HG02943 (cell line): ENCODE data around the gene EIF2D.
A peak's percentile ranks its signal among the peaks of the same experiment; 100 is the strongest.
"Not testable (repeated sequence)": the region's sequence is repeated elsewhere in the genome, so short reads cannot be mapped to it uniquely, and the experiment has no call there.

Experiments used
- ATAC-seq: cut with Tn5 transposase; IDR thresholded peaks from one replicate; pipeline ENCODE4 v1.9.1; 2021; ENCODE audit warnings: mild to moderate bottlenecking, low read depth, moderate library complexity; ENCODE audit not compliant: unreplicated experiment

EIF2D gene

DNA sequence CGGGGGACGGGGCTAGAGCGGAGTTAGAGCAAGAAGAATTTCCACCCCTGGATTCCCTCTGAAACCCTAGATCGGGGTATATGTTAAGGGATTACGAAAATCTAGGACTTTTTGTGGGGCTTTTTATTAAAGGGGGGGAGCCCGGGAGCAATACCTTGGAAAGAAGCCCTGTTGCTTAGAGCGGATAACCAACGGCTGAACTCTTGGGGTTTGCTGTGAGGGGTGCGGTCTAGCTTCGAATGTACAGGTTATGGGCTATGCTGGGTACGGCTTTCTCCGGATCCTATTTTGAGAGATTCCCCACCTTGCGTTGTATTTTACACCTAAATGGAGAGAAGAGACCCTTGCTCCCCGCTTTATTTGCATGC lies 23.7 kb upstream of the EIF2D start:
- no peak for ATAC-seq

DNA sequence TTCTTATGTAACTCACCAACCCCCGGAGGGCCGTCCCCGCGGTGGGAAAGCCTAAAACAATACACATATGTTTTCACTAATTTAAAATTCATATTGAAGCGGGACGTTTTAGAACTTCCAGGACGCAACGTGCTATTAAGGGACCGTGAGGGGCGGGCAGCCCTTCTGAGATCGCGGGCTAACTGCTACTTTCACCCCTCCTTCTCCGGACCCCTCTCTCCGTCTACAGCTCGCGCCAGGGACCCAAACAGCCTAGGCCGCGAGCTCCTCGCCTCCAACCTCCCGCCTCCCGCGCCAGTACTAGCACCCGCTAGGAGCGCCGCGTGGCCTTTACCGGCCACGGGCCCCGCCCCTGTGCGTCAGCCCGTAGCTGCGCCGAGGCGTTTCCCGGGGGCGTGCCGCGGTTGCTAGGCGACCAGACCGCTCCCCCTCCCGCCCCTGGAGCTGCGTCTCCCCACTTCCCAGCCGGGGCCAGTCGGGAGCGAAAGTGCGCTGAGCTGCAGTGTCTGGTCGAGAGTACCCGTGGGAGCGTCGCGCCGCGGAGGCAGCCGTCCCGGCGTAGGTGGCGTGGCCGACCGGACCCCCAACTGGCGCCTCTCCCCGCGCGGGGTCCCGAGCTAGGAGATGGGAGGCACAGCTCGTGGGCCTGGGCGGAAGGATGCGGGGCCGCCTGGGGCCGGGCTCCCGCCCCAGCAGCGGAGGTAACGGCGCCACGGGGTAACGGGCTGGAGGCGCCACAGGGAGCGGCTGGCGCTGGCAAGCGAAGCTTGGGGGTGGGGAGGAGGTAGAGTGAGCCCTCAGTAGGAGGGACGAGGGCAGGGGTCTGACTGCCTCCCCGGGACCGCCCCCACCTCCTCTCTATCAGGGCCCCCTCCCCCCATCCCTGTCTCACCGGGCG lies 23.1 kb upstream of the EIF2D start, which contains the start of gene DYRK3:
Gene DYRK3, plus strand, starts transcription at position 457 of the 898 bp plus-strand sequence. Its CDS starts 168 bp downstream, at position 625.
- peak; percentile 89 for ATAC-seq

DNA sequence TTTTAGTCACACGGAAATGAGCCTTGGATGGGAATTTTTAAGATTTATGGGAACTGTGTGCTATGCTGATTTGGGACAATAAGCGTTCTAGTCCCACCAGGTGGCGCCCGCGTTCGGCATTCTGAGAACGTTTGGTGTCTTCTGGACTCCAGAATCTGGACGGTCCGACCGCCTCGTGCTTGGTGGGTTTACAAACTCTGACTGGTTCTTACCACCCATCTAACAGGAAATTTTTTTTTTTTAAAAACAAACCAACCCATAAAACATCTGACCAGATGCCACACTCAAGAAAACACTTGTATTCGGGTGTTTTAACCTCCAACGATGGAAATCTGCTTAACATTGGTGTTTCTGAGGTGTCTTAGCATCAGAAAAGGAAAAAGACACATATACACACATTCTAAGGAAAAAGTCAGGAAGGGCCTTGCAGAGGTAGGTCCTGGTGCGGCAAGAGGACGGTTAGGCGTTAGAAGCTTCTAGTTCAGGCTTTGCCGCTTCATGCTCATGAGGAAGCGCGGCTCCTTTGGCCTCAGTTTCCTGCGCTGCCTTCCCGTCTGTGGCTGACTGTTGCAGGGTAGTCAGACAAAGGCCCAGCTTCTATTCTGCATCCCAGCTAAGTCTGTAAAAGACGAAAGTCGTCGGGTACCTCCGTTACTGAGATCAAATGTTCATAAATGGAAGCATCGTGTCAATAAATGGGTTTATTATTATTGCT lies 22.3 kb upstream of the EIF2D start:
- ATAC-seq, result no peak

DNA sequence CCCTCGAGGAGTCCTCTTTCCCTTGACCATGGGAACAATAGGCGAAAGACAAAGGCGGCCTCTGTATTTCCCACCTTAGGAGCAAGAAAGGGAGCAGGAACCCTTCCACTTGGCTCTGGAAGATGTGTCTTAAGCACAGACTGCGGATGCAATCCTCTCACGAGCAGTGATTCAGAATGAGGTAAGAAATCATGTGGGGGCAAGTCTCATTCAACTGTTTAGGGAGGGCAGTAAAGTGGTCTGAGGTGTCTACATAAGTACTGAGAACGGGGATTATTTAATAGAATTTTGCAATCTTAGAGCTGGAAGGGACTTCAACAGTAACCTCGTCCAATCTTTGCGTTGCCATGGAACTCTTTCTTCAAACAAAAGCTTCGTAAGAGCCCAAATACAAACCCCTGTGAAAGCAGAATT lies 21.4 kb upstream of the EIF2D start:
- no peak for ATAC-seq

DNA sequence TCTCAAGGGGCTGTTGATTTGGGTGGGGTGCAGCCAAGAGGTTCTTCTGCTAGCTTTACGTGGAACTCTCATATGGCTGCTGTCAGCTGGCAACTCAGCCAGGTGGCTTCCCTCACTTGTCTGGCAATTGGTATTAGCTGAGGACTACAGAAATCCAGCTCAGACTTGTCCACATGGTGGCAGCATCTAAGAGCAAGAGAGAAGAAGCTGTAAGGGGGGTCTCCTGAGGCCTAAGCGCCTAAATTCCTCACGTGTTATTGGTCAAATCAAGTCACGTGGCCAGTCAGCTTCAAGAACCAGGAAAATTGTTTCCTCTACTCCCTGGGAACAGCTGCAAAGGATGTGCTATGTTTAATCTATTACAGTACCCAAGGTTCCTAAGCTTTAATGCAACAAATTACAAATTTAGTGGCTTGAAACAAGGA lies 18.8 kb upstream of the EIF2D start:
- no peak for ATAC-seq

DNA sequence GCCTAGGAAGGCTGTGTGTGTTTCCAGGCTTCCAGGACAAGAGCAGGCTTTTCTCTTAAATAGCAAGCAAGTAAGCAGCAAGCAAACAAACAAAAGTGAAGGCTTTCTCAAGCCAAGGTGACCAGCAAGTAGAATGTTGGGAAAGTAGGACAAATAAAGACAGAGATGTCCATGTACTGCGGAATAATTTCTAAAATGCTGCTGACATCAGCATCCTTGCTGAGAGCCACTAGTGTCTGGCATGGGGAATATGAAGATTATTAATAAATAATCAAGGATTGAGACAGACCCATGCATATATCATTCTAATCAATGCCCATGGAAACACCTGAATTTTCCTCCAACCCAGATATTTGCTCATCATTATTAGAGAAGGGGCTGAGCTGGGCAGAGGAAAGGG lies 16.7 kb upstream of the EIF2D start:
- no peak for ATAC-seq

DNA sequence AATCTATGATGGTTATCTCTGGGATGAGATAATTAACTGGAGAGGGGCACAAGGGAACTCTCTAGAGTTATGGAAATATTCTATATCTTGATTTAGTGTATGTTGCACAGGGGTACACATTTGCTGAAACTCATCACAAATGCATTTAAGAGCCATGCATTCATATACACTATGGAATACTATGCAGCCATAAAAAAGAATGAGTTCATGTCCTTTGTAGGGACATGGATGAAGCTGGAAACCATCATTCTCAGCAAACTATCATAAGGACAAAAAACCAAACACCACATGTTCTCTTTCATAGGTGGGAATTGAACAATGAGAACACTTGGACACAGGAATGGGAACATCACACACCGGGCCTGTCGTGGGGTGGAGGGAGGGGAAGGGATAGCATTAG lies 14.1 kb upstream of the EIF2D start:
- not testable (repeated sequence) for ATAC-seq

DNA sequence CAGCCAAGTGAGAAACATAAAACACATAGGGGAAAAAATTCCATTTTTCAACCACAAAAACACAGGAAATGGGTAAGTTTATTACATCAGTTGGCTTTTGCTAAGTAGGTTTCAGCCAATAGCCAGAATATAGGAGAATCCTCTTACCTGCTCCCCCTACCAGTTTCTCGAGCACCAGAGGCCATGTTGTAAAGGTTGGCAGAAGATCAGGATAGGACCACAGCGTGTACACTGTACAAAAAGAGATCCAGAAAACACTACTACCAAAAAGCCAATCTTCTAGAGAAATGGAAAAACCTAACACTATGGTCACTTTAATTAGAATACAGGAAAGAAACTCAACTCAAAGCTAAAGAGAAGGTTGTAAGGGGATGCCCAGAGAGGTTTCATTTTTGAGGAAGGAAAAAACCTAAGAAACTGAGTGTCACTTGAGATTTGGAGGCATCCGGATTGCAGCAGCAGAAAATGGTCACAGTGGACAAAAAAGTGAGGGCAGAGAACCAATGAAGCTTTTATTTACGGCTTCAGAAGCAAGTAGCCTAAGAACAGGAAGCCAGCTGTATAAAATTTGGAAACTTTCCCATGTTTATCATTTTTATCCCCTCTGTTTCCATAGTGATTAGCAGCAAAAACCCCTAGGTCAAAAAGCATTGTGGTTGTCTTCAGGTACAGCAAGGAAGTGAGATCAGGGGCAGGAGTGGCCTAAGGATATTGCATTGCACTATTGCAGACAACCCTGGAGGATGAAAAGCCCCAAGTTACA lies 2.9 kb downstream of the EIF2D start:
- ATAC-seq, result no peak

DNA sequence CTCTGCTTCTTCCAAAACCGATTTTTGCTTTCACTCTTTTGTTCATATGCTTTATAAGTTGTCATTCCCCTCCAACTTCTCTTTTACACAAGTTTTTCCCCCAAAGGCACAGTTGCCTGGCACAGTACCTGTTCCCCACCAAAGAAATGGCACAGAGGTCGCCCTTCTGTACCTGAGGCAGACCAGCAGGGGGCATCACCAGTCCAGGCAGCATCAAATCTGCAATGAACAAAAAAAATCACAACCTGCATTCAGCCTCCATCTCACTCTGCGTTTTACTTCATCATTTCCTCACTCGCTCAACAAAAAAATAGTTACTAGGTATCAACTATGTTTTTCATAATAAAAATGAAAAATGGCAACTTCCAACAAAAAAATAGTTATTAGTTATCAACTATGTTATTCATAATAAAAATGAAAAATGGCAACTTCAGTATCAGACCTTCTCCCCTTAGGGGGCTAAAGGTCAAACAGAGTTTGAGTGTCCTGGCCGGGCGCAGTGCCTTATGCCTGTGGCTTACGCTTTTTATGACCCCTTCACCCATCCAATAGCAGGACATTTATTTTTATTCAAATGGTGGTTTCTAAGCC lies 4.1 kb downstream of the EIF2D start:
- ATAC-seq, result no peak

DNA sequence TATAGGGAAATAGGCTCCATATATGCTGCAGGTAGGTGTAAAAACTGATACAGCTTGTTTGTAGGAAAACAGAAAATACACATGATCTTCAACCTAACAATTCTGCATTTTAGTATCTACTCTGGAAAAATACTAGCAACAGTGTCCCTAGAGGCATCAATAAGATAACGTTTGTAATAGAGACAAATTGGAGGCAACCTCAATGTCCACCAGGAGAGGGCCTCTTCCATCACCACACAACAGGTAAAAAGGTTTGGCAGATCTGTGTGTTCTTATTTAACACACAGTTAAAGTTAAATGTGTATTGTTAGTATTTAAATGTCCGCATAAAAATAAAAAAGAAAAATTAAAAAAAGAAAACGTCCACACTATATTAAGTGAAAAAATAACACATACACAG lies 5.4 kb downstream of the EIF2D start:
- no peak for ATAC-seq

DNA sequence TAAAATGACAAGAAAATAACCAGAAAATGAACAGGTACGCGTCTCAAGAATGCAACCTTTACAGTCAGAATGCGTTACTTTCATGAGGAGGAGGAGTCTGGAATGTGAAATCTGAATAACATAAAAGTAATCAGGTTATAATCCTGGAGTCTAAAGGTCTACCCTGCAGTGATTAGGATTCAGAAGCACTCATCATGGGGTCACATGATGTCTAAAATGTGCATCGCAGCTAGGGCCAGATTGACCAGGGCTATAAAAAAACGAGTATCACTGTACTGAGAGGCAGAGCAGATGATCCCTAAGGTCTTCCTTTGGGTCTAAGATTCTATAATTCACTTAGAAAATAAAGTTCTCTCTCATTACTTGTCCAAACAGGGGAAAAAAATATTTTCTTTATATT lies 7.4 kb downstream of the EIF2D start:
- no peak for ATAC-seq

DNA sequence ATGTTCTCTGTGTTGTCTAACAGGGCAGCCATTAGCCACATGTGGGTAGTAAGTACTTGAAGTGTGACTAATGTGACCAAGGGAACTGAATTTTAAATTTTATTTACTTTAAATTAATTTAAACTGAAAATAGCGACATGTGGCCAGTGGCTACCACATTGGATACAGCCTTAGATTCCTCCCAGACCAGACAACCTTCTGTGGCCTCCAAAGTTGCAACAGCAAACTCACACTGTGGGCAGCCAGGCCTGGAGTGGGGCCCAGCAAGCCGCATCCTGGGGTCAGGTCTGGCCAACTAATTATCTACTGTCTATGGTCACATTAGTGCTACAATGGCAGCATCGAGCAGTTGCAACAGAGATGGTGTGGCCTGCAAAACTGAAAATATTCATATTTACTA lies 11.7 kb downstream of the EIF2D start:
- ATAC-seq, result no peak

DNA sequence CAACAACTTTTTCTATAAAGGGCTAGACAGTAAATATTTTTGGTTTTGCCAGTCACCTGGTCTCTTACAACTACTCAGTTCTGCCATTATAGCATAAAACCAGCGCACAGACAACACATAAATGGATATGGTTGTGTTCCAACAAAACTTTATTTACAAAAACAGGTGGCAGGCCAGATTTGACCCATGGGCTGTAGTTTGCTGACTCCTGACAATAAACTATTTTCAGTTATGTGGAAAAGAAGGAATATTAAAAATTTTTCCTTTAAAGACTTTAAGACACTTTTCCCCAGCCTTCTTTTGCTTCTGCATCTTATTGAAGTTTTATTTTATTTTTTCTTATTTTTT lies 16.0 kb downstream of the EIF2D start:
- ATAC-seq, result no peak

DNA sequence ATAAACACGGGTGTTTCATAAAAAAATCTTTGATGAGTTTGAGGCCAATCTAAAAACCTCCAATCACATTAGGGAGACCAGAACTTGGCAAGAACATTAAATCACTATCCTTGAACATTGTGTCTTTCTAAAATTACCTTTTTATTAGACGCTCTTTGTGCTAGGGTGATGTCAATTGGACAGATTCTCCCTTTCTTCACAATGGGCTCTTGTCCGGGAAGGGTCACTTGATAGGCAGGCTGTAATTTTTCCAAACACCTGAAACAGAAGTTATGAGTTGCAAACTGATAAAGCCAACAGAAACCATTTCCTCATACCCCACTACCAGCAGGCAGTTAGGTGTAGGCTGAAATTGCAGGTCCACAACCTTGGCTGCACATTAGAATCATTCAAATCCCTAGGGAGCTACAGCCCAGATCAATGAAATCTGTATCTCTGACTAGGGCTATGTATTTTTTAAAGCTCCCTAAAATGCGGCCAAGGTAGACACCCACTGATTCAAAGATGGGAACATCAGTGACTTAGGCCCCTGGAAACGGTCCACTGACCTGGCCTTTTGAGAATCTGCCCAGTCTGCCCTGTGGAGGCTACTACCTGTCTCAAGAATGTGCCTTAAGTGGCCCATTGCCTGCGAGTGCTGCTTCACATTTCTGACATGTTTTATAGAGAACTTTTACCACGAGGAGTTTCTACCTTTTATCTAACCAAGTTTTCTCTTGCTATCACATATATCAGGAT lies 16.5 kb downstream of the EIF2D start:
- no peak for ATAC-seq

DNA sequence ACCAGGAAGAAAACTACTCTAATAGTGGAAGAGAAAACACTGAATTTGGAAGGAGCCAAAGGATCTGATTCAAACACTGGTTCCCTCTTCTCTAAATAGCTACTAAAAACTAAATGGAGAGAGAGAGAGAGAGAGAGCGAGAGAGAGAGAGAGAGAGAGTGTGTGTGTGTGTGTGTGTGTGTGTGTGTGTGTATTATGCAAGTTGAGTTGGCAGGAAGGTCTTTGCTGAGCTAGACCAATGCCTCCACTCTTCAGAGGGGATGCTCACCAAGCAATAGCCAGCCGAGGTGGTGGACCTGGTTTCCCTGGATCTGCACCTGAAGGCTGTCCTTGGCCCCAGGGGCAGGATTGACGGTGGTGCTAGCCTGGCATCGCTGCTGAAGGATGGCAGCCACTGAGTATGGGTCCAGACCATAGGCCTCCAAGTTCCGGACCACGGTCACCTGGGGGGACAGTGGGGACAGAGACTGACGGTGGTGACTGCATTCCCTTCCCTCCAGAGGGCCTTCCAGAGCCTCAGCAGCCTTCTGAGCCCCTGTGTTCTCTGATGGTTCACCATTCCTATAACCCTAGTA lies 18.8 kb downstream of the EIF2D start:
- no peak for ATAC-seq

DNA sequence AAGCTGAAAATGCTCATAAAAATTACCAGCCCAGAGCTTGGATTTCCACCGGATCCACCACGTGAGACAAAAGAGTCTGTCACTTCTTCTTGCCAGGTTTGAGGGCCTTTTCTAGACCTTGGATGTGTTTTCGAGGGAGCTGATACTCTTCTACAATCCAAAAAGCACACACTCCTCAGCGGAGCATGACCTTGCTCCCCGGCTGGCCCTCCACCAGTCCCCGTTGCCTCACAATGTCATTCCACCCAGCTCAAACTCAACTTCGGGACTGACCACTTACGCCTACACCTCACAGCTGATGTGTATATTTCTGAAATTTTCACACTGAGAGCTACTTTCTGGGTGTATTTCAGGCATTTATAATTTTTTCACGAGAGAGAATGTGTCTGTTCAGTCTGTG lies 20.6 kb downstream of the EIF2D start:
- no peak for ATAC-seq

DNA sequence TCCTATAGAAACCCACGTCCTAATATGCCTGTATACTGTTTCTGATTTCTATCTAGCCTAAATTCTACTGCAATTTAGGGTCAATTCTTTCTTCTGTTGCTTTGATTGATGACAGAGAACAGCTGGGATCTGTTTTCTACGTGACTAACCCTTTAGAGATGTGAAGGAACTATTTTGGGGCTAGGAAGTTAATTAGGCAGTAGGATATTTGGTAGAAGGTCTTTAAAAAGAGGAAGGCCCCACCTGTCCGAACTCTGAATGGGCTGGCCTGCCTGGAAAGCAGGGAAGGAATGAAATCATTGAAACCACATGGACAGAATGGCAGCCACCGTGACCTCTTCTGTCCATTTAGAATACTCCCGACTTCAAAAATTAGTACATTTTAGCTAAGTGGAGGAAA lies 21.0 kb downstream of the EIF2D start:
- ATAC-seq, result no peak

DNA sequence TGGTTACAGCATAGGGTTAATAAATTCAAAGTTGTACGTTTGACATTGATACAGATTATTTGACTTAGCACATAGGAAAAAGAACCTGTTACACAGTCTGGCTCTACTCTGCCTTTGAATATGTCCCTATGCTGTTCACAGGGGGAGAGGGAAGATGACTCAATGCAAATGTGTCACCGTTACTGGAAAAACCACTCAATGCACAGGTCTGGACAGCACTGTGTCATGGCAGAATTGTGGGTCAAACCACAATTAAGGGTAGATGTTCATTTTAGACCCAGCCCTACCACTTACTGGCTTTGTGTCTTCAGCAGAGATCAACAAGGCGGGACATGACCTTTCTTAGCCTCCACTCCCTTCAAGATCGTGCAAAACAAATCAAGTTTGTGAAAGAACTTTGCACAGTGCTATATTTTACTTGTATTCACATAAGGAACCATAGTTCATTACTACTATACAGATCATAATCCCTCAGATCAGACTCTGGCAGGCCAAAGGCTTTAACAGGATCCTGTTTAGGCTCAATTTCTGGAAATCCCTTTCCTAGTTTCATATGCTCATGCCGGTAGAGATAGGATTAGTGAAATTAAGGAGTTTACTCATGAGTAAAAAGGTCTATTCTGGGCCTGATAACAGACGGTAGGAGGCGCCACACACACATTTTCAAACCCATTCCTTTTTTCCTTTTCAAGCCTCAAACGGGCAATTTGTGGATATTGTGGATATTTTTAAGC lies 22.1 kb downstream of the EIF2D start:
- ATAC-seq, result no peak

DNA sequence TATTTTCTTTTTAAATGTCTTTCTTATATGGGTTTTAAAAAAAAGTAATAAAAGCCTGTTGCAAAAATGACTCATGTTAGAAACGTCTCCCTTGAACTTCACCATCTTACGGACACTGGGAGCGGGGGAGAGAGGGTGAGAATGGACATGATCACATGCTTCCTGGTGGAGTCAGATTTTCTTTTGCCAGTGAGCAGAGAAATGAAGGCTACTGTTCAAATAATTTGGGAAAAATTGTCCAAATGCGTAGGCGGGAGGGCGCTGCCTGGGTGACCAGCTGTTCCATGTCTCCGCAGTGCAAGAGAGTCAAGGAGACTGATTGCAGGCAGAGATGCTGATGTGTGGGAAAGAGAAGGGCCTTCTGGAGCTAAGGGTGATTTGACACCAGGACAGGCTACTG lies 23.1 kb downstream of the EIF2D start:
- ATAC-seq, result no peak
